NB4 (cell line): Measurements from ENCODE around the gene KCND1.

ENCODE experiments used
- CTCF ChIP-seq: IDR thresholded peaks from one replicate; pipeline ENCODE4 v1.5.1; 2012; ENCODE audit warnings: low read depth, low read length
- TF ChIP-seq, protein P1 (sequence below): IDR thresholded peaks from 2 replicates; pipeline ENCODE4 v1.6.1; 2011; ENCODE audit warnings: low read depth, low read length

DNA sequence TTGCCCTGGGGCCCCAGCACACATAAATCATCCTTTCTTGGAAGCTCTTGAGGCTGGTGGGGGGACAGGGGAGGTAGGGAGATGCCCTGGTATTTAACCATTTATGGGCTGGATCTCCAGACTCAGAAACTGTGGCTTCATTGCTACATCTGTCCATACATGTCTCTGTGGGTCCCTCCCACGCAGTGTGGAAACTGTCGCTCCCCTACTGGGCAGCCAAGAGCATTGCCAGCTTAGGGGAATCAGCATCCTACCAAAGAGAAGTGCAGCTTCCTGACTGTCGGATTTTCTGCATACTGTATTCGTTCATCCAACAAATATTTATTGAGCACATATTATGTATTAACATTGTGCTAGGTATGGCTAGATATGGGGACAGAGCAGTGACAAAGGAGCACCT is 26.7 kb upstream of the KCND1 start:
- TF ChIP-seq, protein P1, sequence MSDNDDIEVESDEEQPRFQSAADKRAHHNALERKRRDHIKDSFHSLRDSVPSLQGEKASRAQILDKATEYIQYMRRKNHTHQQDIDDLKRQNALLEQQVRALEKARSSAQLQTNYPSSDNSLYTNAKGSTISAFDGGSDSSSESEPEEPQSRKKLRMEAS, result no peak
- peak; percentile 33 for TF ChIP-seq CTCF
